Stimulated activated CD8-positive, alpha-beta memory T cell treated with anti-CD3 and anti-CD28 coated beads, Interleukin-12 subunit alpha, Interleukin-12 subunit beta, amount 100 ng/mL, for 1 hour (primary cell): ENCODE data around the gene ATG3.
"Not testable (repeated sequence)": the region's sequence is repeated elsewhere in the genome, so short reads cannot be mapped to it uniquely, and the experiment has no call there.

Experiments used
- DNase-seq: peaks from one replicate; pipeline ENCODE4 v3.0.0-alpha.2; 2020; ENCODE audit warnings: low read depth

ATG3 gene

DNA sequence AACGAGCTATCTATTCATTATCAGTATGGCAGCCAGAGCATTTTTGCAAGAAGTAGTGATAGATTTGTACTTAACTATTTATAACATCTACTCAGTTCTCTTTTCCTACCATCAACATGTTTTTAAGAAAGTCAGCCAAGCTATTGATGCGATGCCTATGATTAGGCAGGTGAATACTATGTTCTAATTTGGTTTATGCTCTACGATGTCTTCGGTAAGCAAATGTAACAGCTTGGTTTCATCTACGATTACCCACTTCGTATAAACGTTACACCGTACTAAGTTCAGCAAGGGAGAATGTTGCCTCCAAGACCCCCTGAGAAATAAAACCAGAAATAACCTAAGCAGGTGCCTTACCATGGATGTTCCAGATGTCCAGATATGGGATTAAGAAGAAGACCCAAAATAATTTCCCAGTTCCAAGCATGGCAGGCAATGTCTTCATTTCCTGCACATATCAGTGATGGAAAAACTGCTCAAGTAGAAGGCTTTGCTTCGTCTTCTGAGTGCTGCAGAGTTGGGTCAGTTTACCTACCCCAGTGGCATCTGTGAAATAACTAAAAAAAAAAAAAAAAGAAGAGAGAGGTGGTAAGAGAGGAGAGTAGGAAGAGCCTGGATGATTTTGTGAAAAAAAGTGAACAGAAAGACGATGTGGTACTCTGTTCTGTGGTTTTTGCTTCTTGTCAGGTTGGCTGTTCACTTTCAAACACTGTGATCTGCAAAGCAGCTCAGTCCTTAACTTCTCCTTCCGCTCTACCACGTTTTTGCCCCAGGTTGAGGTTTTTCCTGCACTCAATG lies 62.6 kb downstream of the ATG3 start, which contains the start of gene BTLA:
Gene BTLA, minus strand, starts transcription at position 559 of the 798 bp plus-strand sequence. Its CDS starts 114 bp downstream, at position 445.
- no peak for DNase-seq

DNA sequence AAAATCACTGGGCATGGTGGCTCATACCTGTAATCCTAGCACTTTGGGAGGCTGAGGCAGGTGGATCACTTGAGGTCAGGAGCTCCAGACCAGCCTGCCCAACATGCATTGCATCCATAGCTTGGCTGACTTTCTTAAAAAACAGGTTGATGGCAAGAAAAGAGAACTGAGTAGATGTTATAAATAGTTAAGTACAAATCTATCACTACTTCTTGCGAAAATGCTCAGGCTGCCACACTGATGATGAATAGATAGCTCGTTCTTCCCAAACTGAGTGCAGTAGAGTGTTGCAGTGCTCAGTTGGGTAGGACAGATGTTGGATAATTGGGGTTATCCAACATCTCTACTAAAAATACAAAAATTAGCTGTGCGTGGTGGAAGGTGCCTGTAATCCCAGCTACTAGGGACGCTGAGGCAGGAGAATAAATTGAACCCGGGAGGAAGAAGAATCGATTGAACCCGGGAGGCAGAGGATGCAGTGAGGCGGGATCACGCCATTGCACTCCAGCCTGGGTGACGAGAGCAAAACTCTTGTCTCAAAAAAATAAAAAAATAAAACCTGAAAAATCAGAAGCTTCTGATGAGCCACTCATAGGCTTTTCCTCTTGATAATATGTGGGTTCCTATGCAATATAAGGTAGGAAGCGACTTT lies 63.7 kb downstream of the ATG3 start:
- DNase-seq = no peak

GRCh38 chr3:112496366-112497067 lies 65.2 kb downstream of the ATG3 start:
- DNase-seq = no peak

- DNase-seq = not testable (repeated sequence)
Measured at GRCh38 chr3:112494448-112494767, 67.4 kb downstream of the ATG3 start.

DNA sequence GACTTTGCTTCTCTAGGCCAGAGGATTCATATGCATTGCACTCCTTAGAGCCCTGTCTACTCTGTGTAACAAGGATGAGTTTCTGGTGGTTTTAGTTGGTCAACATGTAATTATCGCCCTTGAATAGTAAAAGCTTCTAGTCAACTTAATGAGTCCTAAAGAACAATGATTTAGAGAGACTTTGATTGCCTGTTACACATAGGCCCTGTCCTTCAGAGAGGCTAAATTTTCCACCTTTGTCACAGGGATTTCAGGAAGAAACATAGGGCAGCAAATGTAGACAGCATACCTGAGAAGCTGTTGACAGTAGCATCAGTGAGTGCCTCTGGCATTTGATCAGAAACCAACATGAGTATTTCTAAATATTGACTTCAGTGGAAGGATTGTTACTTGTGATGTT lies 69.6 kb downstream of the ATG3 start:
- no peak for DNase-seq

DNA sequence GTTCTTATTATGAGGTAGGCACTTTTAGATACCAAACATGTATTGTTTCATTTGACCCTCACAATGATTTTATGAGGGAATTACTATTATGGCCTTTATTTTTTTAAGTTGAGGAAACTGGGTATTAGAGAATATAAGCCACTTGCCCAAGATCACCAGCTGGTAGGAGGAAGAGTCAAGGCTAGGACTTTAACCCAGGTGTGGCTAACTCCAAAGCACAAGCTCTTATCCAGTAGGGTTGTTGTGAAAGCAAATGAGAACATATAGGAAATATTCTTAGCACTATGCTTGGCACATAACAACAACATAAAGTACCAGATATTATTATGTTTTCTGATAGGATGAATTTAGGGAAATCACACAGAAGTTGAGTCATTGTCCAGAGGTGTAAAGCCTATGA lies 70.4 kb downstream of the ATG3 start:
- DNase-seq = no peak

- no peak for DNase-seq
Measured at GRCh38 chr3:112489674-112490479, 71.9 kb downstream of the ATG3 start.

DNA sequence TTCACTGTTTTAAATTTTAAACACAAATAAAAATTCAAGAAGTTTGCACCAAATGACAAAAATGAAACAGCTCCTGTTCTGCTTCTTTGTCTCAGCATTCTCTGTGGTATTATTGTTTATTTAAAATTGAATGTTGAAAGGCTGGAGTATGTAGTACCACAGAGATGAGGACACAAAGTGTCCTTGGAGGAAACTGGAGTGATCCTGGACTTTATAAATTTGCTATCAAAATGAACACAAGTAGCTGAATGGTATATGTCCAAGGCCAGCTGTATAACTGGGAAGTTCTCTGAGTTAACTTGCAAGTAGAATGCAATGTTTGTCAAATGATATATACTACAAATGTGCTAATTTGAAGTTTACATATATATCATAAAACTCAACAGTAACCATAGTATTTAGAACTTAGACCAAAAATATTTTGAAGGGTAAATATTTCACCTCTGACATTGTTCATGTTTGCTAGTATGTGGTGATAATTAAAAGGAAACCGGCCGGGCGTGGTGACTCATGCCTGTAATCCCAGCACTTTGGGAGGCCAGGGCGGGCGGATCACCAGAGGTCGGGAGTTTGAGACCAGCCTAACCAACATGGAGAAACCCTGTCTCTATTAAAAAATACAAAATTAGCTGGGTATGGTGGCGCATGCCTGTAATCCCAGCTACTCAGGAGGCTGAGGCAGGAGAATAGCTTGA lies 74.8 kb downstream of the ATG3 start:
- no peak for DNase-seq

- DNase-seq = no peak
Measured at GRCh38 chr3:112484352-112484751, 77.4 kb downstream of the ATG3 start.

- DNase-seq = no peak
Measured at GRCh38 chr3:112482675-112483074, 79.1 kb downstream of the ATG3 start.
